Thyroid gland (tissue), 4 donors: ENCODE measurements around the gene USF1. TPM values are rescaled to one million over a fixed set of nuclear protein-coding genes. Genes with fewer than 3 reads are reported as not detected.

ENCODE experiments used
- DNase-seq, 2 donors: peaks; one replicate each; pipeline ENCODE4 v3.0.0-alpha.2; 2019
- H3K27ac ChIP-seq, 3 donors: fragments of 200-600 bp; sonication (generic); 1 replicate in 2 of 3; 2 replicates in 1 of 3; pipeline ENCODE4 v1.5.1; 2016 to 2019; ENCODE audit warnings: mild to moderate bottlenecking in 1 of 3, moderate library complexity in 1 of 3
- H3K27me3 ChIP-seq: fragments of 200-600 bp; sonication (generic); one replicate; pipeline ENCODE4 v1.5.1; 2019
- H3K36me3 ChIP-seq, 2 donors: fragments of 200-600 bp; sonication (generic); one replicate each; pipeline ENCODE4 v1.5.1; 2016 to 2019
- H3K4me1 ChIP-seq, 2 donors: fragments of 200-600 bp; sonication (generic); one replicate each; pipeline ENCODE4 v1.5.1; 2017 to 2019
- H3K4me3 ChIP-seq, 3 donors: fragments of 200-600 bp; sonication (generic); replicated peaks in 1 of 3; 1 replicate in 2 of 3; 2 replicates in 1 of 3; pipeline ENCODE4 v1.5.1; 2016; ENCODE audit warnings: mild to moderate bottlenecking in 1 of 3
- H3K9me3 ChIP-seq: fragments of 200-600 bp; sonication (generic); one replicate; pipeline ENCODE4 v1.5.1; 2017
- POLR2A ChIP-seq, 2 donors: fragments of 450-650 bp; IDR thresholded peaks; one replicate each; pipeline ENCODE4 v1.6.1; 2017; ENCODE audit warnings: antibody characterized with exemption in 2 of 2, mild to moderate bottlenecking in 2 of 2, moderate library complexity in 1 of 2
- WGBS, 2 donors: methylation state at CpG; one replicate each; pipeline ENCODE4 v1.1.5; 2017; 5-methylcytosine and 5-hydroxymethylcytosine counted together
- intact Hi-C: fragments of 100-400 bp; cut with DNase I; formaldehyde crosslinking; loops from one replicate; pipeline ENCODE4 v1.15.1; 2023
- total RNA-seq, 4 donors: library from RNA; depleted of rRNA; stranded (reverse); fragments of >200 nt; gene quantifications; one replicate each; pipeline ENCODE4 v1.2.3, GENCODE V29; 2016
- TF ChIP-seq, protein P1 (sequence below), 6 experiments: fragments of 200-600 bp in 3 of 6; fragments of 450-650 bp in 3 of 6; sonication (generic) in 3 of 6; IDR thresholded peaks; one replicate each; pipeline ENCODE4 v1.5.1; 2016 to 2019; ENCODE audit warnings: antibody characterized with exemption in 6 of 6, mild to moderate bottlenecking in 2 of 6, inconsistent platforms in 1 of 6, moderate library complexity in 1 of 6

Gene USF1
- total RNA-seq, 4 donors from 2014 or later = 56.0 to 71.0 (median 70.3) TPM

DNA sequence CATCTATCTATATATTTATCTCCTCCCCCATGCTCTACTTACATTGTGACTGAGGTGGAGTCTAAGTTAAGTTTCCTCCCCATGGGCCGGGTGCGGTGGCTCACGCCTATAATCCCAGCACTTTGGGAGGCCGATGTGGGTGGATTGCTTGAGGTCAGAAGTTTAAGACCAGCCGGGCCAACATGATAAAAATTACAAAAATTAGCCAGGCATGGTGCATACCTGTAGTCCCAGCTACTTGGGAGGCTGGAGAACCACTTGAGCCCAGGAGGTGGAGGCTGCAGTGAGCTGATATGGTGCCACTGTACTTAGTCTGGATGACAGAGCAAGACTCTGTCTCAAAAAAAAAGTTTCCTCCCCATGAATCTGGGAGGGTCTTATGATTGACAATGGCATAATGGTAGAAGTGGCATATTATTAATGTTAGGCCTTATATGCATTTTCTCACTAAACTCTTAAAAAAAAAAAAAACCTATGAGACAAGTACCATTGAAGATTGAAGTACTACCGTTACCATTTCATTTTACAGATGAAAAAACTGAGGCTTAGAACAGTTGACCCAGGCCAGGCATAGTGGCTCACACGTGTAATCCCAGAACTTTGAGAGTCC lies 36.1 kb downstream of the USF1 start:
- intact Hi-C loops = no loop called here
- Histone ChIP-seq H3K36me3 (no peaks in the 10 kb centered on the region), H3K9me3 (no peaks in the 10 kb centered on the region), H3K27me3 (no peaks in the 10 kb centered on the region), H3K27ac (peak overlapping the region in 1 of 3 donors; percentile 43), H3K4me3 (no peak overlapping the region), H3K4me1 (peaks cover 57 to 63% of the 10 kb centered on the region in 2 donors)
- DNase-seq = peak in 1 of 2 donors; percentile 35
- no peak for TF ChIP-seq POLR2A (IDR thresholded peaks at IDR 0.05)
- TF ChIP-seq, protein P1, sequence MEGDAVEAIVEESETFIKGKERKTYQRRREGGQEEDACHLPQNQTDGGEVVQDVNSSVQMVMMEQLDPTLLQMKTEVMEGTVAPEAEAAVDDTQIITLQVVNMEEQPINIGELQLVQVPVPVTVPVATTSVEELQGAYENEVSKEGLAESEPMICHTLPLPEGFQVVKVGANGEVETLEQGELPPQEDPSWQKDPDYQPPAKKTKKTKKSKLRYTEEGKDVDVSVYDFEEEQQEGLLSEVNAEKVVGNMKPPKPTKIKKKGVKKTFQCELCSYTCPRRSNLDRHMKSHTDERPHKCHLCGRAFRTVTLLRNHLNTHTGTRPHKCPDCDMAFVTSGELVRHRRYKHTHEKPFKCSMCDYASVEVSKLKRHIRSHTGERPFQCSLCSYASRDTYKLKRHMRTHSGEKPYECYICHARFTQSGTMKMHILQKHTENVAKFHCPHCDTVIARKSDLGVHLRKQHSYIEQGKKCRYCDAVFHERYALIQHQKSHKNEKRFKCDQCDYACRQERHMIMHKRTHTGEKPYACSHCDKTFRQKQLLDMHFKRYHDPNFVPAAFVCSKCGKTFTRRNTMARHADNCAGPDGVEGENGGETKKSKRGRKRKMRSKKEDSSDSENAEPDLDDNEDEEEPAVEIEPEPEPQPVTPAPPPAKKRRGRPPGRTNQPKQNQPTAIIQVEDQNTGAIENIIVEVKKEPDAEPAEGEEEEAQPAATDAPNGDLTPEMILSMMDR (IDR thresholded peaks at IDR 0.05) = no peak
- WGBS, 2 donors = 46 to 66% methylated on average over 7 of the region's 7 CpGs

- Histone ChIP-seq H3K36me3 (no peaks in the 10 kb centered on the region), H3K27ac (peak overlapping the region in 1 of 3 donors; percentile 43), H3K27me3 (no peaks in the 10 kb centered on the region), H3K4me1 (peaks cover 53 to 63% of the 10 kb centered on the region in 2 donors), H3K4me3 (no peak overlapping the region), H3K9me3 (no peaks in the 10 kb centered on the region)
- no peak for DNase-seq
- intact Hi-C loops = no loop called here
- WGBS, 2 donors = 47 to 54% methylated on average over 4 of the region's 4 CpGs
- TF ChIP-seq POLR2A (IDR thresholded peaks at IDR 0.05) = no peak
- TF ChIP-seq, protein P1 (IDR thresholded peaks at IDR 0.05) = no peak
These were observed 36.8 kb downstream of the USF1 start for GRCh38 chr1:161008869-161009510.

- no peak overlapping the region for H3K4me3 ChIP-seq
- 97 to 100% methylated on average over 2 of the region's 2 CpGs for whole genome bisulfite sequencing, 2 donors
- H3K9me3 ChIP-seq = no peaks in the 10 kb centered on the region
- H3K4me1 ChIP-seq = peaks cover 41 to 53% of the 10 kb centered on the region in 2 donors
- DNase-seq = no peak
- no peak overlapping the region for H3K27ac ChIP-seq
- no peaks in the 10 kb centered on the region for H3K27me3 ChIP-seq
- no peaks in the 10 kb centered on the region for H3K36me3 ChIP-seq
- intact Hi-C loops = no loop called here
- TF ChIP-seq, protein P1 (IDR thresholded peaks at IDR 0.05) = no peak
These were observed 38.4 kb downstream of the USF1 start for GRCh38 chr1:161007369-161007768.

DNA sequence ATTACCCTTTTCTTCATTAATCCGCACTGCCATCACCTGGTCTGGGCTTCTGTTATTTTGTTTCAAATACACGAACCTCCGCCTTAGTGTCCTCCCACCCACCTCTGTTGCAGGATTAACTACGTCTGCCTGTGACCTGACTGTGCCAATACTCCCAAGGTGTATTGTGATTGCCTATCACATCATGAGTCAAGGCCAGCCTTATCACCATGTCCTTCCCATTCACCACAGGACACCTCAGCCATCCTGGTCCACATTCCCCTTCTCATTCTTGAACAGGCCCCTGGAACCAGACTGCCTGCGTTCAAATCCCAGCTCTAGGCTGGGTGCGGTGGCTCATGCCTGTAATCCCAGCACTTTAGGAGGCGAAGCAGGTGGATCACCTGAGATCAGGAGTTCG lies 39.2 kb downstream of the USF1 start:
- no peaks in the 10 kb centered on the region for H3K36me3 ChIP-seq
- DNase-seq = no peak
- no peaks in the 10 kb centered on the region for H3K27me3 ChIP-seq
- H3K27ac ChIP-seq = no peak overlapping the region
- TF ChIP-seq, protein P1 (IDR thresholded peaks at IDR 0.05) = no peak
- no peak for TF ChIP-seq POLR2A (IDR thresholded peaks at IDR 0.05)
- H3K4me1 ChIP-seq = peaks cover 42 to 52% of the 10 kb centered on the region in 2 donors
- H3K9me3 ChIP-seq = no peaks in the 10 kb centered on the region
- H3K4me3 ChIP-seq = no peak overlapping the region
- intact Hi-C loops = no loop called here
- 93 to 96% methylated on average over 8 of the region's 8 CpGs for WGBS, 2 donors

GRCh38 chr1:161001525-161001924 lies 44.3 kb downstream of the USF1 start:
- H3K27ac ChIP-seq = peak overlapping the region; percentile 8 to 49 (median 27)
- WGBS, 2 donors = 44 to 51% methylated on average over 5 of the region's 5 CpGs
- H3K36me3 ChIP-seq = peaks cover 13 to 26% of the 10 kb centered on the region in 2 donors
- H3K9me3 ChIP-seq = no peaks in the 10 kb centered on the region
- peak; percentile 77 to 83 for DNase-seq
- H3K27me3 ChIP-seq = no peaks in the 10 kb centered on the region
- TF ChIP-seq, protein P1 (IDR thresholded peaks at IDR 0.05) = no peak
- no peak for TF ChIP-seq POLR2A (IDR thresholded peaks at IDR 0.05)
- intact Hi-C loops = loop anchor here (5.0 kb wide), 1 partner anchor 41 kb away; no protein-coding TSS in a partner anchor
- peaks cover 30 to 52% of the 10 kb centered on the region in 2 donors for H3K4me1 ChIP-seq
- no peak overlapping the region for H3K4me3 ChIP-seq
